Measurements from ENCODE around the gene ZNF341.

The ZNF341 gene

GRCh38 chr20:33783256-33783655 is 51.5 kb downstream of the ZNF341 start:
- FAIRE-seq (no peak), DNase-seq (ENCODE audit: insufficient read length) (no peak)
- TF ChIP-seq POLR2AphosphoS5 (IDR thresholded peaks at IDR 0.05; ENCODE audit: low read depth, low read length) (no peak), TAF1 (IDR thresholded peaks at IDR 0.05; ENCODE audit: borderline replicate concordance, low read depth, low read length) (no peak)

DNA sequence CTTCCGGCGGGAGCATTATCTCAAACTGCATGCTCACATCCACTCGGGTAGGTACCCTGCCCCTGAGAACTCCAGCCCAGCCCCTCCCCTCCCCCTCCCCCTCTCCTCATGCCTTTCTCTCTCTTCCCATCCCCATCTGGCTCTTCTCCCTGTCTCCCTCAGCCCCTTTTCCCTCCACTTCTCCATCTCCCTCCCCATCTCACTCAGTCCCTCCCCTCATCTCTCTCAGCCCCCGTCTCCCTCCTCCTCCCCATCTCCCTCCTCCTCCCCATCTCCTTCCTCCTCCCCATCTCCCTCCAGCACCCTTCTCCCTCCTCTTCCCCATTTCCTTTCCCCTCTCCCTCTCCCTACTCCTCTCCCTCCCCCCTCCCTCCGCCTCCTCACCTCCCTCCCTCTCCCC is 52.0 kb downstream of the ZNF341 start:
- DNase-seq (ENCODE audit: insufficient read length) (no peak), FAIRE-seq (no peak)
- TF ChIP-seq POLR2AphosphoS5 (IDR thresholded peaks at IDR 0.05; ENCODE audit: low read depth, low read length) = no peak
- no peak for TF ChIP-seq POLR2A (IDR thresholded peaks at IDR 0.05; ENCODE audit: low read depth, low read length)
- no peak for TF ChIP-seq TAF1 (IDR thresholded peaks at IDR 0.05; ENCODE audit: borderline replicate concordance, low read depth, low read length)

DNA sequence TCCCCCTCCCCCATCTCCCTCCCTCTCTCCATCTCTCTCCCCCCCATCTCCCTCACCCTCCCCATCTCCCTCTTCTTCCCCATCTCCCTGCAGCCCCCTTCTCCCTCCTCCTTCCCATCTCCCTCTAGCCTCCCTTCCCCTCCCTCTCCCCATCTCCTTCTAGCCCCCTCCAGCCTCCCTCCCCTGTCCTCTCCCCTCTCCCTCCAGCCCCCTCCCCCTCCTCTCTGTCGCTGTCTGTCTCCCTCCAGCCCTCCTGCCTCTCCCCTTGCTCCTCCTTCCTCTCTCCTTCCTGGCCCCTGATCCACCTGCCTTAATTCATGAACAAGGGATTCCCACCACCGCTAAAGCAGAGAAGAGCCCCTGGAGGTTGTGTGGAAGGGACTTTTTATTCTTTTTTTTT is 52.4 kb downstream of the ZNF341 start:
- no peak for DNase-seq (ENCODE audit: insufficient read length)
- no peak for FAIRE-seq

GRCh38 chr20:33785503-33785902 is 53.7 kb downstream of the ZNF341 start:
- TF ChIP-seq TAF1 (IDR thresholded peaks at IDR 0.05; ENCODE audit: borderline replicate concordance, low read depth, low read length) (no peak), POLR2AphosphoS5 (IDR thresholded peaks at IDR 0.05; ENCODE audit: low read depth, low read length) (no peak), POLR2A (IDR thresholded peaks at IDR 0.05; ENCODE audit: low read depth, low read length) (no peak)
- FAIRE-seq = no peak
- DNase-seq (ENCODE audit: insufficient read length) = no peak

More for the DNA sequence above, 52.4 kb downstream of the ZNF341 start:
- TF ChIP-seq TAF1 (IDR thresholded peaks at IDR 0.05; ENCODE audit: borderline replicate concordance, low read depth, low read length) = no peak
- no peak for TF ChIP-seq POLR2A (IDR thresholded peaks at IDR 0.05; ENCODE audit: low read depth, low read length)
- no peak for TF ChIP-seq POLR2AphosphoS5 (IDR thresholded peaks at IDR 0.05; ENCODE audit: low read depth, low read length)

DNA sequence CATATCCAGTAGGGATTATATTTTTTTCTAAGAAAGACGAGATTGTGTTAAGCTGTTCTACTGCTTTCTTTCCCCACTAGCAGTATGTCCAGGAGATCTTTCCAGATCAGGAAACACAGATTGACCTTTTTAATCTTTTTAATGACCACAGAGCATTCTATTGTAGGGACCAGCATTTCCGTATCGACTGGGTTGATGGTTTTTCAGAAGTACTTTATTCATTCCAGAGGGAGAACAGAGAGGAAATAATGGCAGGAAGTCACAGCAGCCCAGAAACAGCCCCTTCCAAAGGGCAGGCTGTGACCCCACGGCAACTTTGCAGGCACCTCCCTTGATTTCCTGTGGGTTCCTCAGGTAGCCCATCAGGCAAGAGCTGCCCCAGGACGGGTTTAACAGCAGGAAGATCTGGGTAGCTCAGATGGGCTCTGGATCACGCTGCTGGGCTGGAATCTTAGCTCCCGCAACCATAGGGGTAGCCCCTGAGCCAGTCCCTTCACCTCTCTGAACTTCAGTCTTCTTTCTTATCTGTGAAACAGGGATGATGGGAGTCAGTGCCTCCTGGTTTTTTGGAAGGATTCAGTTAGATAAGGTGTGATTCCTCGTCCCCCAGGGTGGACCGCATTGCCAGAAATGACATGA is 55.6 kb downstream of the ZNF341 start:
- DNase-seq (ENCODE audit: insufficient read length) (no peak), FAIRE-seq (no peak)
- TF ChIP-seq POLR2AphosphoS5 (IDR thresholded peaks at IDR 0.05; ENCODE audit: low read depth, low read length) (no peak), POLR2A (IDR thresholded peaks at IDR 0.05; ENCODE audit: low read depth, low read length) (no peak), TAF1 (IDR thresholded peaks at IDR 0.05; ENCODE audit: borderline replicate concordance, low read depth, low read length) (no peak)

DNA sequence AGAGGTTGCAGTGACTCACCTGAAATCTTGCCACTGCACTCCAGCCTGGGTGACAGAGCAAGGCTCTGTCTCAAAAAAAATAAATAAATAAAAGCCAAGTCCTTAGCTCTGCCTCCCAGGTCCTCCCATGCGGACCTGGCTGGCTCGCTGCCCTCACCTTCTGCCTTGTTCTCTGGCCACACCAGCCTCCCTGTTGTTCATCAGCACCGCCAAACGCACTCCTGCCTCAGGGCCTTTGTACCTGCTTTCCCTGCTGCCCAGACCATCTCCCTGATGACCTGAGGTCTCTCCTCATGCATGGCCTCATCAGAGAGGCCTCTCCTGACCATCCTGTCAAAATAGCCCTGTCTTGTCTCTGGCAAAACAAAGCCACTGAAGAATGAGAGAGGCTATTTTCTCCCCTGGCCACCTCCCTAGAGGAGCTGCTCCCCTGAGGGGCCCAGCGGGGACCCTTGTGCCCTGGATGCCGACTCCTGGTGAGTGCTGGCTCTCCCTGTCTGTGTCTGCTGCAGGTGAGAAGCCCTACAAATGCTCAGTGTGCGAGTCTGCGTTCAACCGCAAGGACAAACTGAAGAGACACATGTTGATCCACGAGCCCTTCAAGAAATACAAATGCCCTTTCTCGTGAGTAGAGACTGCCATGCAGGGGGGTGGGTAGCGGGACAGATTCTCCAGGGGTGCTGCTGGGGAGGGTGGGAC is 56.7 kb downstream of the ZNF341 start:
- TF ChIP-seq POLR2A (IDR thresholded peaks at IDR 0.05; ENCODE audit: low read depth, low read length) = no peak
- TF ChIP-seq POLR2AphosphoS5 (IDR thresholded peaks at IDR 0.05; ENCODE audit: low read depth, low read length) = no peak
- TF ChIP-seq TAF1 (IDR thresholded peaks at IDR 0.05; ENCODE audit: borderline replicate concordance, low read depth, low read length) = no peak
- no peak for DNase-seq (ENCODE audit: insufficient read length)
- no peak for FAIRE-seq

- DNase-seq (ENCODE audit: insufficient read length) (no peak), FAIRE-seq (no peak)
- TF ChIP-seq POLR2A (IDR thresholded peaks at IDR 0.05; ENCODE audit: low read depth, low read length) (no peak), TAF1 (IDR thresholded peaks at IDR 0.05; ENCODE audit: borderline replicate concordance, low read depth, low read length) (no peak), POLR2AphosphoS5 (IDR thresholded peaks at IDR 0.05; ENCODE audit: low read depth, low read length) (no peak)
Measured at GRCh38 chr20:33789109-33789857, 57.5 kb downstream of the ZNF341 start.

DNA sequence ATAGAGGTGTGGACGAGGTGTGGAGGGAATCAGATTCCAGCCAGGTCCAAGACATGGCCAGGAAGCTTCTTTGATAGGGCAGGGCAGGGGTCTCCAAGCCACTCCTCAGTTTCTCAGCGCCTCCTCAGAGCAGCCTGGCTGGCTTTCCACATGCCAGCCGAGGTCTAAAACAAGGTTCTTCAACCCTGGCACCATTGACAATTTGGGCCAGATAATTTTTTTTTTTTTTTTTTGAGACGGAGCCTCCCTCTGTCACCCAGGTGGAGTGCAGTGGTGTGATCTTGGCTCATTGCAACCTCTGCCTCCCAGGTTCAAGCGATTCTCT is 58.0 kb downstream of the ZNF341 start:
- no peak for TF ChIP-seq POLR2AphosphoS5 (IDR thresholded peaks at IDR 0.05; ENCODE audit: low read depth, low read length)
- no peak for TF ChIP-seq TAF1 (IDR thresholded peaks at IDR 0.05; ENCODE audit: borderline replicate concordance, low read depth, low read length)

GRCh38 chr20:33790566-33790965 is 58.8 kb downstream of the ZNF341 start:
- no peak for FAIRE-seq
- DNase-seq (ENCODE audit: insufficient read length) = no peak
- no peak for TF ChIP-seq TAF1 (IDR thresholded peaks at IDR 0.05; ENCODE audit: borderline replicate concordance, low read depth, low read length)
- no peak for TF ChIP-seq POLR2AphosphoS5 (IDR thresholded peaks at IDR 0.05; ENCODE audit: low read depth, low read length)

More for the DNA sequence above, 58.0 kb downstream of the ZNF341 start:
- FAIRE-seq (no peak), DNase-seq (ENCODE audit: insufficient read length) (no peak)

- no peak for TF ChIP-seq TAF1 (IDR thresholded peaks at IDR 0.05; ENCODE audit: borderline replicate concordance, low read depth, low read length)
- FAIRE-seq (no peak), DNase-seq (ENCODE audit: insufficient read length) (no peak)
Measured at GRCh38 chr20:33791021-33791420, 59.2 kb downstream of the ZNF341 start.

- no peak for FAIRE-seq
- no peak for TF ChIP-seq POLR2A (IDR thresholded peaks at IDR 0.05; ENCODE audit: low read depth, low read length)
- TF ChIP-seq POLR2AphosphoS5 (IDR thresholded peaks at IDR 0.05; ENCODE audit: low read depth, low read length) = no peak
- no peak for TF ChIP-seq TAF1 (IDR thresholded peaks at IDR 0.05; ENCODE audit: borderline replicate concordance, low read depth, low read length)
- DNase-seq (ENCODE audit: insufficient read length) = no peak
Measured at GRCh38 chr20:33791540-33791939, 59.7 kb downstream of the ZNF341 start.

All from GM12892 (cell line).